GM23338 (cell line): ENCODE results near the gene TMEM121. TPM values are rescaled to one million over a fixed set of nuclear protein-coding genes. Genes with fewer than 3 reads are reported as not detected.

ENCODE experiments used
- ATAC-seq: fragments of 200-7000 bp; cut with Tn5 transposase; 3 replicates; pipeline ENCODE4 v1.9.1; 2020
- DNase-seq: peaks from one replicate; pipeline ENCODE4 v3.0.0-alpha.2; 2015; ENCODE audit warnings: low spot score
- H2AFZ ChIP-seq: fragments of 200-600 bp; sonication (generic); 2 replicates; pipeline ENCODE4 v1.8.0; 2016; ENCODE audit warnings: antibody characterized with exemption, mild to moderate bottlenecking, moderate library complexity
- H3F3A ChIP-seq: fragments of 200-600 bp; sonication (generic); replicated peaks from 2 replicates; pipeline ENCODE4 v1.8.0; 2017; ENCODE audit warnings: antibody characterized with exemption, mixed run types, low read depth
- H3K27ac ChIP-seq: fragments of 200-600 bp; sonication (generic); 2 replicates; pipeline ENCODE4 v1.6.1; 2016; ENCODE audit warnings: low read depth
- H3K27me3 ChIP-seq: fragments of 200-600 bp; sonication (generic); 2 replicates; pipeline ENCODE4 v1.8.0; 2016; ENCODE audit warnings: mild to moderate bottlenecking, mixed run types, moderate library complexity; ENCODE audit not compliant: insufficient read depth
- H3K36me3 ChIP-seq: fragments of 200-600 bp; sonication (generic); 2 replicates; pipeline ENCODE4 v1.8.0; 2016; ENCODE audit warnings: mild to moderate bottlenecking; ENCODE audit not compliant: insufficient read depth
- H3K4me1 ChIP-seq: fragments of 200-600 bp; sonication (generic); 2 replicates; pipeline ENCODE4 v1.8.0; 2016; ENCODE audit warnings: mild to moderate bottlenecking, moderate library complexity; ENCODE audit not compliant: insufficient read depth
- H3K4me2 ChIP-seq: fragments of 200-600 bp; sonication (generic); 2 replicates; pipeline ENCODE4 v1.7.1; 2017; ENCODE audit warnings: mixed run types
- H3K4me3 ChIP-seq: fragments of 200-600 bp; sonication (generic); 2 replicates; pipeline ENCODE4 v1.6.1; 2016; ENCODE audit warnings: mixed run types
- H3K79me2 ChIP-seq: fragments of 200-600 bp; sonication (generic); replicated peaks from 2 replicates; pipeline ENCODE4 v1.8.0; 2017; ENCODE audit warnings: mild to moderate bottlenecking; ENCODE audit not compliant: insufficient read depth
- H3K9me2 ChIP-seq: fragments of 200-600 bp; sonication (generic); 2 replicates; pipeline ENCODE4 v1.8.0; 2017; ENCODE audit not compliant: insufficient read depth
- H4K20me1 ChIP-seq: fragments of 200-600 bp; sonication (generic); replicated peaks from 2 replicates; pipeline ENCODE4 v1.8.0; 2017; ENCODE audit warnings: mild to moderate bottlenecking; ENCODE audit not compliant: insufficient read depth
- H3K27ac Mint-ChIP-seq: 2 replicates; pipeline ENCODE4 v1.8.0; 2020; ENCODE audit warnings: inconsistent platforms, mild to moderate bottlenecking, moderate library complexity, mixed read lengths
- H3K27me3 Mint-ChIP-seq: 3 replicates; pipeline ENCODE4 v1.8.0; 2022; ENCODE audit warnings: low read depth, mild to moderate bottlenecking, moderate library complexity, mixed read lengths, inconsistent platforms; ENCODE audit not compliant: insufficient read depth, poor library complexity
- H3K36me3 Mint-ChIP-seq: 3 replicates; pipeline ENCODE4 v1.8.0; 2021; ENCODE audit warnings: low read depth, mild to moderate bottlenecking, inconsistent platforms, moderate library complexity, mixed read lengths
- H3K4me1 Mint-ChIP-seq: 3 replicates; pipeline ENCODE4 v1.8.0; 2020; ENCODE audit warnings: mild to moderate bottlenecking, inconsistent platforms, mixed read lengths
- H3K4me3 Mint-ChIP-seq: 3 replicates; pipeline ENCODE4 v1.8.0; 2021; ENCODE audit warnings: moderate library complexity, mild to moderate bottlenecking, inconsistent platforms, mixed read lengths
- H3K9me3 Mint-ChIP-seq: 3 replicates; pipeline ENCODE4 v1.8.0; 2020; ENCODE audit warnings: moderate library complexity, mild to moderate bottlenecking, inconsistent platforms, mixed read lengths
- CREB1 ChIP-seq: fragments of 250-450 bp; sonication (Bioruptor Pico); IDR thresholded peaks from 2 replicates; pipeline ENCODE4 v1.5.0; 2020; ENCODE audit warnings: low read depth, mild to moderate bottlenecking, moderate library complexity
- CTCF ChIP-seq, 2 experiments: fragments of 200-600 bp in 1 of 2; sonication (generic) in 1 of 2; conservative IDR thresholded peaks; 2 replicates each; pipeline versions ENCODE4 v1.5.1 to v1.6.1; 2016 to 2017; ENCODE audit warnings: antibody characterized with exemption in 2 of 2, low read depth in 2 of 2, mild to moderate bottlenecking in 2 of 2, moderate library complexity in 1 of 2
- EZH2 ChIP-seq: fragments of 200-600 bp; sonication (generic); IDR thresholded peaks from one replicate; pipeline ENCODE4 v1.8.0; 2017; ENCODE audit warnings: antibody characterized with exemption, mild to moderate bottlenecking, low read depth; ENCODE audit not compliant: unreplicated experiment
- JUNB ChIP-seq: IDR thresholded peaks from one replicate; pipeline ENCODE4 v1.6.1; 2016; ENCODE audit warnings: antibody characterized with exemption; ENCODE audit not compliant: unreplicated experiment
- POLR2AphosphoS5 ChIP-seq: IDR thresholded peaks from 2 replicates; pipeline ENCODE4 v1.6.1; 2016; ENCODE audit warnings: antibody characterized with exemption, low read depth
- STAT1 ChIP-seq: IDR thresholded peaks from one replicate; pipeline ENCODE4 v1.6.1; 2016; ENCODE audit warnings: antibody characterized with exemption; ENCODE audit not compliant: unreplicated experiment
- ZNF114 ChIP-seq: fragments of 250-450 bp; sonication (Bioruptor Pico); IDR thresholded peaks from 2 replicates; pipeline ENCODE4 v1.5.0; 2020; ENCODE audit warnings: mild to moderate bottlenecking, moderate library complexity
- ZNF462 ChIP-seq: fragments of 250-450 bp; sonication (Bioruptor Pico); IDR thresholded peaks from 2 replicates; pipeline ENCODE4 v1.5.0; 2020; ENCODE audit warnings: mild to moderate bottlenecking, moderate library complexity
- polyA plus RNA-seq: library from polyadenylated mRNA; unstranded; fragments of >200 nt; fragmentation: Nextera tagmentation; extraction: Ambion mirVana; gene quantifications from 2 replicates; pipeline ENCODE4 v1.2.1, GENCODE V29; 2016
- total RNA-seq: library from RNA; depleted of rRNA; stranded (reverse); fragments of >200 nt; shearing (Covaris generic); gene quantifications from 2 replicates; pipeline ENCODE4 v1.2.3, GENCODE V29; 2014

Gene TMEM121
- total and polyA plus RNA-seq, 2 experiments from 2014 or later = 0.13 to 1.3 TPM

GRCh38 chr14:105529319-105529568 lies 2.9 kb downstream of the TMEM121 start (continued):
- TF ChIP-seq ZNF462 (CRISPR knock-in tag) (no peak), ZNF114 (no peak), CTCF (conservative IDR thresholded peaks at IDR 0.05; ENCODE audit: low read depth in 2 of 2) (no peak), POLR2AphosphoS5 (no peak), CREB1 (CRISPR knock-in tag) (no peak), JUNB (no peak), STAT1 (no peak)

- peaks cover 9% of the 10 kb centered on the region; the same call in 2 of the 3 replicates for H3K36me3 Mint-ChIP-seq
- H3K27ac ChIP-seq = no peak overlapping the region
- DNase-seq (peak; percentile 3), ATAC-seq (no peak)
- H3K4me3 ChIP-seq = no peak overlapping the region
- H3K4me2 ChIP-seq = no peak overlapping the region
- H3K27ac Mint-ChIP-seq = no peak overlapping the region
- H3F3A ChIP-seq = no peaks in the 10 kb centered on the region
- no peaks in the 10 kb centered on the region for H3K4me1 ChIP-seq
- H2AFZ ChIP-seq = no peak overlapping the region
- H3K9me2 ChIP-seq = no peaks in the 10 kb centered on the region
- peaks cover 22% of the 10 kb centered on the region for H3K9me3 Mint-ChIP-seq
- no peaks in the 10 kb centered on the region for H3K79me2 ChIP-seq
- no peaks in the 10 kb centered on the region for H3K36me3 ChIP-seq
- H4K20me1 ChIP-seq = no peaks in the 10 kb centered on the region
- TF ChIP-seq POLR2AphosphoS5 = no peak
- no peak for TF ChIP-seq EZH2
- H3K4me3 Mint-ChIP-seq = no peak overlapping the region
- peaks cover 33% of the 10 kb centered on the region for H3K27me3 ChIP-seq
- H3K4me1 Mint-ChIP-seq = peaks cover 3% of the 10 kb centered on the region; the same call in 1 of the 3 replicates
- H3K27me3 Mint-ChIP-seq = peaks cover 34% of the 10 kb centered on the region
Measured at GRCh38 chr14:105529569-105530284, 3.3 kb downstream of the TMEM121 start.
